Liver (tissue), 9 donors: Measurements from ENCODE around the gene NR2F2. TPM values are rescaled to one million over a fixed set of nuclear protein-coding genes. Genes with fewer than 3 reads are reported as not detected.

Experiments
- DNase-seq: peaks from one replicate; pipeline ENCODE4 v3.0.0-alpha.2; 2017; ENCODE audit warnings: low spot score
- H3K27ac ChIP-seq, 2 donors: one replicate each; pipeline ENCODE4 v1.7.0; 2013; ENCODE audit warnings: inconsistent platforms in 2 of 2, low read length in 2 of 2, control low read depth in 1 of 2, low read depth in 1 of 2, mild to moderate bottlenecking in 1 of 2
- H3K27me3 ChIP-seq, 4 donors: one replicate each; pipeline versions ENCODE4 v1.6.1 to v1.7.0; 2013; ENCODE audit warnings: low read length in 3 of 4, inconsistent platforms in 1 of 4, mild to moderate bottlenecking in 1 of 4, moderate library complexity in 1 of 4; ENCODE audit not compliant: control insufficient read depth in 4 of 4, insufficient read depth in 4 of 4
- H3K36me3 ChIP-seq, 4 donors: one replicate each; pipeline versions ENCODE4 v1.6.1 to v1.7.0; 2013; ENCODE audit warnings: low read length in 3 of 4, mild to moderate bottlenecking in 3 of 4, low read depth in 1 of 4, moderate library complexity in 1 of 4; ENCODE audit not compliant: control insufficient read depth in 4 of 4, insufficient read depth in 3 of 4
- H3K4me1 ChIP-seq, 4 donors: one replicate each; pipeline versions ENCODE4 v1.6.1 to v1.7.0; 2013; ENCODE audit warnings: low read length in 3 of 4, mild to moderate bottlenecking in 3 of 4, moderate library complexity in 1 of 4; ENCODE audit not compliant: control insufficient read depth in 4 of 4, insufficient read depth in 4 of 4
- H3K4me3 ChIP-seq, 3 donors: one replicate each; pipeline versions ENCODE4 v1.6.1 to v1.7.0; 2013; ENCODE audit warnings: low read length in 3 of 3, control low read depth in 1 of 3, low read depth in 1 of 3, mild to moderate bottlenecking in 1 of 3
- H3K9ac ChIP-seq, 2 donors: one replicate each; pipeline ENCODE4 v1.7.0; 2013; ENCODE audit warnings: low read length in 2 of 2, mild to moderate bottlenecking in 2 of 2, moderate library complexity in 2 of 2, control low read depth in 1 of 2, low read depth in 1 of 2
- H3K9me3 ChIP-seq, 4 donors: one replicate each; pipeline versions ENCODE4 v1.6.1 to v1.7.0; 2013; ENCODE audit warnings: low read length in 3 of 4; ENCODE audit not compliant: control insufficient read depth in 4 of 4
- CTCF ChIP-seq: fragments of 150-350 bp; IDR thresholded peaks from 2 replicates; pipeline ENCODE4 v1.5.1; 2017; ENCODE audit warnings: improper control_type of control experiment, low read depth, low read length; ENCODE audit not compliant: missing input control
- FOXA2 ChIP-seq: IDR thresholded peaks from 2 replicates; pipeline ENCODE4 v1.6.1; 2016; ENCODE audit warnings: antibody characterized with exemption
- HNF4A ChIP-seq, 2 donors: conservative IDR thresholded peaks; 2 replicates each; pipeline ENCODE4 v1.6.1; 2016; ENCODE audit warnings: antibody characterized with exemption in 2 of 2, mild to moderate bottlenecking in 2 of 2
- HNF4G ChIP-seq: IDR thresholded peaks from 2 replicates; pipeline ENCODE4 v1.6.1; 2016; ENCODE audit warnings: antibody characterized with exemption
- JUND ChIP-seq, 2 donors: IDR thresholded peaks; 2 replicates each; pipeline ENCODE4 v1.6.1; 2016; ENCODE audit warnings: antibody characterized with exemption in 2 of 2
- NR2F2 ChIP-seq: IDR thresholded peaks from 2 replicates; pipeline ENCODE4 v1.6.1; 2016; ENCODE audit warnings: antibody characterized with exemption
- RAD21 ChIP-seq, 2 donors: IDR thresholded peaks; 2 replicates each; pipeline ENCODE4 v1.6.1; 2016; ENCODE audit warnings: antibody characterized with exemption in 2 of 2, mild to moderate bottlenecking in 2 of 2
- REST ChIP-seq: IDR thresholded peaks from 2 replicates; pipeline ENCODE4 v1.6.1; 2016; ENCODE audit warnings: antibody characterized with exemption, mild to moderate bottlenecking
- RXRA ChIP-seq, 2 donors: IDR thresholded peaks; 2 replicates each; pipeline ENCODE4 v1.6.1; 2017 to 2018; ENCODE audit warnings: antibody characterized with exemption in 2 of 2, mild to moderate bottlenecking in 1 of 2
- SP1 ChIP-seq: IDR thresholded peaks from 2 replicates; pipeline ENCODE4 v1.6.1; 2018; ENCODE audit warnings: antibody characterized with exemption, mild to moderate bottlenecking
- TAF1 ChIP-seq: conservative IDR thresholded peaks from 2 replicates; pipeline ENCODE4 v1.6.1; 2016; ENCODE audit warnings: antibody characterized with exemption, mild to moderate bottlenecking
- YY1 ChIP-seq: IDR thresholded peaks from 2 replicates; pipeline ENCODE4 v1.6.1; 2016; ENCODE audit warnings: antibody characterized with exemption, mild to moderate bottlenecking
- ZBTB33 ChIP-seq: IDR thresholded peaks from 2 replicates; pipeline ENCODE4 v1.6.1; 2016; ENCODE audit warnings: antibody characterized with exemption
- WGBS: extraction: QIAGEN DNeasy Blood & Tissue Kit; methylation state at CpG from one replicate; pipeline ENCODE4 v1.1.7; 2013; 5-methylcytosine and 5-hydroxymethylcytosine counted together
- polyA plus RNA-seq, 2 donors: library from polyadenylated mRNA; stranded (reverse) in 1 of 2; unstranded in 1 of 2; fragments of 200-250 nt in 1 of 2; fragments of >200 nt in 1 of 2; fragmentation: Nextera tagmentation in 1 of 2; extraction: Ambion mirVana in 1 of 2; gene quantifications; one replicate each; pipeline versions ENCODE4 v1.2.1 to v1.2.3, GENCODE V29; 2013 to 2015
- total RNA-seq, 2 donors: library from RNA; depleted of rRNA; stranded (reverse); fragments of >200 nt; gene quantifications; one replicate each; pipeline ENCODE4 v1.2.3, GENCODE V29; 2014
- donor health status: healthy.
- donor health status: healthy.
- donor health status: healthy.
- donor health status: healthy.
- donor health status: healthy.

The NR2F2 gene
- total and polyA plus RNA-seq, 4 donors: 5.9 to 22.4 (median 9.2) TPM

- 71% methylated on average over 9 of the region's 9 CpGs for WGBS
- DNase-seq: no peak
- peaks cover 0 to 10% (median 5%) of the 10 kb centered on the region in 4 donors for H3K27me3 ChIP-seq
- no peaks in the 10 kb centered on the region for H3K36me3 ChIP-seq
- no peak overlapping the region for H3K9ac ChIP-seq
- no peaks in the 10 kb centered on the region for H3K9me3 ChIP-seq
- peaks cover 6 to 24% (median 15%) of the 10 kb centered on the region in 4 donors for H3K4me1 ChIP-seq
- H3K4me3 ChIP-seq: no peak overlapping the region
- TF ChIP-seq RAD21 (IDR thresholded peaks at IDR 0.05) (no peak), JUND (IDR thresholded peaks at IDR 0.05) (no peak)
- no peak overlapping the region for H3K27ac ChIP-seq
Observed at GRCh38 chr15:96363707-96364106, 33.2 kb downstream of the NR2F2 start.

GRCh38 chr15:96365781-96366525, 35.5 kb downstream of the NR2F2 start:
- no peaks in the 10 kb centered on the region for H3K36me3 ChIP-seq
- 27% methylated on average over 42 of the region's 42 CpGs for WGBS
- H3K9ac ChIP-seq: no peak overlapping the region
- H3K9me3 ChIP-seq: no peaks in the 10 kb centered on the region
- no peak for DNase-seq
- TF ChIP-seq REST (no peak), CTCF (no peak), JUND (IDR thresholded peaks at IDR 0.05) (no peak), YY1 (no peak)
- H3K27me3 ChIP-seq: peaks cover 0 to 10% (median 5%) of the 10 kb centered on the region in 4 donors
- H3K4me1 ChIP-seq: peaks cover 4 to 11% (median 6%) of the 10 kb centered on the region in 4 donors
- no peak overlapping the region for H3K4me3 ChIP-seq
- no peak overlapping the region for H3K27ac ChIP-seq

GRCh38 chr15:96366526-96366877, 36.0 kb downstream of the NR2F2 start:
- Histone ChIP-seq H3K27me3 (peaks cover 0 to 10% (median 5%) of the 10 kb centered on the region in 4 donors), H3K9ac (no peak overlapping the region), H3K4me3 (no peak overlapping the region), H3K4me1 (peaks cover 4 to 11% (median 6%) of the 10 kb centered on the region in 4 donors), H3K36me3 (no peaks in the 10 kb centered on the region), H3K9me3 (no peaks in the 10 kb centered on the region), H3K27ac (no peak overlapping the region)
- no peak for DNase-seq
- WGBS: 31% methylated on average over 22 of the region's 22 CpGs
- TF ChIP-seq ZBTB33 (no peak), RXRA (IDR thresholded peaks at IDR 0.05) (no peak), REST (no peak), HNF4G (no peak), YY1 (no peak), HNF4A (conservative IDR thresholded peaks at IDR 0.05) (no peak), CTCF (no peak), SP1 (no peak), NR2F2 (no peak), RAD21 (IDR thresholded peaks at IDR 0.05) (no peak), FOXA2 (no peak), JUND (IDR thresholded peaks at IDR 0.05) (no peak), TAF1 (no peak)
